Parathyroid adenoma (tissue), 2 donors: ENCODE measurements around the gene HSPA12A.

Source experiments
- H2AFZ ChIP-seq: fragments of 300-600 bp; sonication (generic); one replicate; pipeline ENCODE4 v1.7.0; 2017; ENCODE audit warnings: antibody characterized with exemption, mild to moderate bottlenecking
- H3K27ac ChIP-seq: fragments of 300-600 bp; sonication (generic); one replicate; pipeline ENCODE4 v1.7.0; 2017
- H3K27me3 ChIP-seq: fragments of 300-600 bp; sonication (generic); one replicate; pipeline ENCODE4 v1.7.0; 2017; ENCODE audit warnings: low read length; ENCODE audit not compliant: control insufficient read depth, insufficient read depth
- H3K36me3 ChIP-seq: fragments of 300-600 bp; sonication (generic); one replicate; pipeline ENCODE4 v1.7.0; 2017; ENCODE audit warnings: low read length; ENCODE audit not compliant: control insufficient read depth, insufficient read depth
- H3K4me1 ChIP-seq: fragments of 300-600 bp; sonication (generic); one replicate; pipeline ENCODE4 v1.7.0; 2017; ENCODE audit warnings: control low read depth
- H3K4me2 ChIP-seq: fragments of 300-600 bp; sonication (generic); one replicate; pipeline ENCODE4 v1.7.0; 2017; ENCODE audit warnings: low read length
- H3K4me3 ChIP-seq: fragments of 300-600 bp; sonication (generic); one replicate; pipeline ENCODE4 v1.7.0; 2017; ENCODE audit warnings: low read depth, low read length
- H3K79me2 ChIP-seq: fragments of 300-600 bp; sonication (generic); one replicate; pipeline ENCODE4 v1.7.0; 2017; ENCODE audit warnings: control low read depth
- H3K9ac ChIP-seq: fragments of 300-600 bp; sonication (generic); one replicate; pipeline ENCODE4 v1.7.0; 2017; ENCODE audit warnings: mild to moderate bottlenecking
- H3K9me3 ChIP-seq: fragments of 300-600 bp; sonication (generic); one replicate; pipeline ENCODE4 v1.7.0; 2017; ENCODE audit warnings: low read length; ENCODE audit not compliant: control insufficient read depth
- TF ChIP-seq, protein P1 (sequence below): fragments of 300-600 bp; sonication (generic); IDR thresholded peaks from one replicate; pipeline ENCODE4 v1.7.0; 2017; ENCODE audit warnings: antibody characterized with exemption, mild to moderate bottlenecking
- donor health status: primary hyperparathyroidism.

HSPA12A gene, protein sequence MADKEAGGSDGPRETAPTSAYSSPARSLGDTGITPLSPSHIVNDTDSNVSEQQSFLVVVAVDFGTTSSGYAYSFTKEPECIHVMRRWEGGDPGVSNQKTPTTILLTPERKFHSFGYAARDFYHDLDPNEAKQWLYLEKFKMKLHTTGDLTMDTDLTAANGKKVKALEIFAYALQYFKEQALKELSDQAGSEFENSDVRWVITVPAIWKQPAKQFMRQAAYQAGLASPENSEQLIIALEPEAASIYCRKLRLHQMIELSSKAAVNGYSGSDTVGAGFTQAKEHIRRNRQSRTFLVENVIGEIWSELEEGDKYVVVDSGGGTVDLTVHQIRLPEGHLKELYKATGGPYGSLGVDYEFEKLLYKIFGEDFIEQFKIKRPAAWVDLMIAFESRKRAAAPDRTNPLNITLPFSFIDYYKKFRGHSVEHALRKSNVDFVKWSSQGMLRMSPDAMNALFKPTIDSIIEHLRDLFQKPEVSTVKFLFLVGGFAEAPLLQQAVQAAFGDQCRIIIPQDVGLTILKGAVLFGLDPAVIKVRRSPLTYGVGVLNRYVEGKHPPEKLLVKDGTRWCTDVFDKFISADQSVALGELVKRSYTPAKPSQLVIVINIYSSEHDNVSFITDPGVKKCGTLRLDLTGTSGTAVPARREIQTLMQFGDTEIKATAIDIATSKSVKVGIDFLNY

DNA sequence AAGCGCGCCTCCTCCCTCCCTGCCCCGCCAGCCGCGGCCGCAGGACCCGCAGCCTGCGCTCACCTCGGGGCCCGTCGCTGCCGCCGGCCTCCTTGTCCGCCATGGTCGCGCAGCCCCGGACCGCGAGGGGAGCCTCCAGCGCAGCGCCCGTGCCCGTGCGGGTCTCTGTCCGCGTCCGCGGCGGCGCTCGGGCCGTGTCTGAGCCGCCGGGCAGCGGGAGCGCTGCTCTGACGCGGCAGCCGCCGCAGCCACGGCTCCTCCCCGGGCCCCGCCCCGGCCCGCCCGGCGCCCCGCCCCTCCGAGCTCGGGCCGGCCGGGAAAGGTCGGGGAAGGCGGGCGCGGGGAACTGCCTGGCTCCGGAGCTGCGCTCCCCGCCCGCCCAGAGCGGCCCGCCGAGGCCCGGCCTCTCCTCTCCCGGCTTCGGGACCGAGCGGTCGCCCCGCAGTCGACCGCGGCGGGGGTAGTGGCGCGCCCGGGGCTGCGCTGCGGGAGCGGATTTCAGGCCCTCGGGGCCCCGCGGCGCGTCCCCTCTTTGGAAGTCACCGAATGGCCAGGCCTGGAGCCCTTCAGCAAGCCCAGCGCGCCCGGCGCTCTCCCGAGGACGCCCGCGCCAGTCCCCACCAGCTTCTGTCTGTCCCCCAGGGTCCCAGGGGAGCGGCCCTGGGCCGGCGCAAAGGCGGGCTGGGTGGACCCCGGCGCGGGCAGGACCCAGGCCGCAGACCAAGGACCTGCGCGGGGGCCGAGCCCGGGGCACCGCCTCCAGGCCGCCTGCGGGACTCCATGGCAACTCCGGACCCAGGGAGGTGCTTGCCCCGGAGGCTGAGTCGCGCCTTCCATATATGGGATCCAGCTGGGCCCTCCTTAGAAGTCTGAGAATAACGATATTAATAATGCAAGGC, at the start of gene HSPA12A:
Gene HSPA12A (minus strand): TSS at position 200 of the 899 bp plus-strand sequence. CDS start 97 bp downstream, at position 103.
- peak within 1 kb of the TSS; percentile 97 for H2AFZ ChIP-seq
- TF ChIP-seq, protein P1, sequence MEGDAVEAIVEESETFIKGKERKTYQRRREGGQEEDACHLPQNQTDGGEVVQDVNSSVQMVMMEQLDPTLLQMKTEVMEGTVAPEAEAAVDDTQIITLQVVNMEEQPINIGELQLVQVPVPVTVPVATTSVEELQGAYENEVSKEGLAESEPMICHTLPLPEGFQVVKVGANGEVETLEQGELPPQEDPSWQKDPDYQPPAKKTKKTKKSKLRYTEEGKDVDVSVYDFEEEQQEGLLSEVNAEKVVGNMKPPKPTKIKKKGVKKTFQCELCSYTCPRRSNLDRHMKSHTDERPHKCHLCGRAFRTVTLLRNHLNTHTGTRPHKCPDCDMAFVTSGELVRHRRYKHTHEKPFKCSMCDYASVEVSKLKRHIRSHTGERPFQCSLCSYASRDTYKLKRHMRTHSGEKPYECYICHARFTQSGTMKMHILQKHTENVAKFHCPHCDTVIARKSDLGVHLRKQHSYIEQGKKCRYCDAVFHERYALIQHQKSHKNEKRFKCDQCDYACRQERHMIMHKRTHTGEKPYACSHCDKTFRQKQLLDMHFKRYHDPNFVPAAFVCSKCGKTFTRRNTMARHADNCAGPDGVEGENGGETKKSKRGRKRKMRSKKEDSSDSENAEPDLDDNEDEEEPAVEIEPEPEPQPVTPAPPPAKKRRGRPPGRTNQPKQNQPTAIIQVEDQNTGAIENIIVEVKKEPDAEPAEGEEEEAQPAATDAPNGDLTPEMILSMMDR: peak; percentile 20
- H3K27me3 ChIP-seq: no peaks in the 10 kb centered on the region
- H3K4me2 ChIP-seq: peak within 1 kb of the TSS; percentile 78
- peak within 1 kb of the TSS; percentile 96 for H3K9ac ChIP-seq
- H3K4me1 ChIP-seq: peaks cover 6% of the 10 kb centered on the region
- H3K79me2 ChIP-seq: peaks cover 4% of the 10 kb centered on the region
- no peaks in the 10 kb centered on the region for H3K36me3 ChIP-seq
- H3K27ac ChIP-seq: peak within 1 kb of the TSS; percentile 81
- no peaks in the 10 kb centered on the region for H3K9me3 ChIP-seq
- H3K4me3 ChIP-seq: peak within 1 kb of the TSS; percentile 67

- H3K4me3 ChIP-seq: no peak overlapping the region
- H3K9me3 ChIP-seq: no peaks in the 10 kb centered on the region
- no peak overlapping the region for H3K9ac ChIP-seq
- no peaks in the 10 kb centered on the region for H3K36me3 ChIP-seq
- H3K27me3 ChIP-seq: no peaks in the 10 kb centered on the region
- no peaks in the 10 kb centered on the region for H3K79me2 ChIP-seq
- H3K4me1 ChIP-seq: no peaks in the 10 kb centered on the region
- TF ChIP-seq, protein P1: no peak
- H2AFZ ChIP-seq: no peak overlapping the region
- H3K4me2 ChIP-seq: no peak overlapping the region
- H3K27ac ChIP-seq: no peak overlapping the region
Observed at GRCh38 chr10:116791241-116791640, 48.9 kb upstream of the HSPA12A start.

DNA sequence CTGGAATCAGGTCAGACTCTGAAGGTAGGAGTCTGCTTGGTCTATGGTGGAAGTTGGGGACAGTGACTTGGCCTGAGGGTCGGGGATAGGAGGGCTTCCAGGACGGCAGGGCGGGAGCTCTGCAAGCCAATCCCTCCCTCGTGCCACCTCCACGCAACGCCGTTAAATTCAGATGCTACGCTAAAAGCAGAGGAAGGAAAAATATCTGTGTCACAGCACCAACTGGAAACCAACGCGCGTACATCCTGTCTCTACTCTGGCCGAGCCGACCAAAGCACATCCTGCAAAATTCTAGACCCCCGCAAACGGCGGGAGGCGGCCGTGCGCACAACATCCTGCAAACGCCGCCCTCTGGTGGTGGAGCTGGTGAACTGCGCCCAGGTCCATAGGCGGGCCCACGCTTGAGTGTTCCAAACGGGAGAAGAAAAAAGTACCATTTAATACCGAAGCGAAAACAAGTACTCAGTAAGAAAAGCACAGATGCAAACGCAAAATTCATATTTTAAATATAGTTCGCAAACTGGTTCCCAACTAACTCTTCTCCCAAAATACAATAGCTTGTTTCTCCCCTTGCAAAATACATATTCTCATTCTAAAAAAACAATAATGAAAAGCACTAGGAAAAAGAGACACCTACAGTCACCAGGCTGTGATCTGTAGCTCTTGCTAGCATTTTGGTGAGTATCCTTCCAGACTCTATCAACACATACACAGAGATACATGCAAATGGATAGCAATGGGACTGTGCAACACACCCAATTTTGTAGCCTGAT, 45.7 kb upstream of the HSPA12A start:
- no peaks in the 10 kb centered on the region for H3K79me2 ChIP-seq
- no peak overlapping the region for H3K27ac ChIP-seq
- H3K4me1 ChIP-seq: no peaks in the 10 kb centered on the region
- H3K27me3 ChIP-seq: no peaks in the 10 kb centered on the region
- no peak overlapping the region for H3K9ac ChIP-seq
- H2AFZ ChIP-seq: peak overlapping the region; percentile 60
- TF ChIP-seq, protein P1: peak; percentile 99
- no peaks in the 10 kb centered on the region for H3K9me3 ChIP-seq
- no peaks in the 10 kb centered on the region for H3K36me3 ChIP-seq
- H3K4me3 ChIP-seq: no peak overlapping the region
- H3K4me2 ChIP-seq: peak overlapping the region; percentile 5

- Histone ChIP-seq H3K4me2 (no peak overlapping the region), H3K9me3 (no peaks in the 10 kb centered on the region), H3K9ac (no peak overlapping the region), H3K79me2 (no peaks in the 10 kb centered on the region), H3K4me3 (no peak overlapping the region), H3K4me1 (no peaks in the 10 kb centered on the region), H2AFZ (no peak overlapping the region), H3K27me3 (no peaks in the 10 kb centered on the region), H3K36me3 (no peaks in the 10 kb centered on the region), H3K27ac (no peak overlapping the region)
- TF ChIP-seq, protein P1: no peak
Observed at GRCh38 chr10:116787053-116787659, 44.8 kb upstream of the HSPA12A start.
